Esophagus muscularis mucosa (tissue), 4 donors: ENCODE measurements around the gene KIF26B. TPM values are rescaled to one million over a fixed set of nuclear protein-coding genes. Genes with fewer than 3 reads are reported as not detected.

Experiments
- DNase-seq: peaks from one replicate; pipeline ENCODE4 v3.0.0-alpha.2; 2017; ENCODE audit errors: extremely low spot score
- H3K27ac ChIP-seq, 4 donors: fragments of 200-600 bp; sonication (generic); replicated peaks in 1 of 4; 1 replicate in 3 of 4; 2 replicates in 1 of 4; pipeline ENCODE4 v1.5.1; 2016 to 2019; ENCODE audit warnings: mild to moderate bottlenecking in 1 of 4
- H3K27me3 ChIP-seq, 4 donors: fragments of 200-600 bp; sonication (generic); one replicate each; pipeline versions ENCODE4 v1.5.1 to v1.6.0; 2016 to 2019
- H3K36me3 ChIP-seq, 4 donors: fragments of 200-600 bp; sonication (generic); one replicate each; pipeline ENCODE4 v1.5.1; 2016 to 2019
- H3K4me1 ChIP-seq, 4 donors: fragments of 200-600 bp; sonication (generic); one replicate each; pipeline ENCODE4 v1.5.1; 2016 to 2019
- H3K4me3 ChIP-seq, 4 donors: fragments of 200-600 bp; sonication (generic); 1 replicate in 2 of 4; 2 replicates in 2 of 4; pipeline ENCODE4 v1.5.1; 2016 to 2019; ENCODE audit warnings: mild to moderate bottlenecking in 4 of 4, moderate library complexity in 1 of 4
- H3K9me3 ChIP-seq, 4 donors: fragments of 200-600 bp; sonication (generic); 1 replicate in 3 of 4; 2 replicates in 1 of 4; pipeline ENCODE4 v1.5.1; 2016 to 2019
- EP300 ChIP-seq: sonication (generic); formaldehyde crosslinking; IDR thresholded peaks from one replicate; pipeline ENCODE4 v1.6.1; 2017; ENCODE audit warnings: antibody characterized with exemption
- POLR2A ChIP-seq: fragments of 450-650 bp; IDR thresholded peaks from one replicate; pipeline ENCODE4 v1.6.1; 2017; ENCODE audit warnings: antibody characterized with exemption, moderate library complexity, mild to moderate bottlenecking, low read depth
- POLR2AphosphoS5 ChIP-seq, 2 donors: sonication (generic); formaldehyde crosslinking; IDR thresholded peaks; one replicate each; pipeline ENCODE4 v1.6.1; 2017; ENCODE audit warnings: antibody characterized with exemption in 2 of 2
- WGBS: methylation state at CpG from one replicate; pipeline ENCODE4 v1.1.5; 2018; 5-methylcytosine and 5-hydroxymethylcytosine counted together
- intact Hi-C: fragments of 100-400 bp; cut with DNase I; formaldehyde crosslinking; loops from one replicate; pipeline ENCODE4 v1.15.1; 2023
- total RNA-seq, 4 donors: library from RNA; depleted of rRNA; stranded (reverse); fragments of >200 nt; gene quantifications; one replicate each; pipeline versions ENCODE4 v1.1.0 to v1.2.1, GENCODE V29; 2016
- TF ChIP-seq, protein P1 (sequence below), 3 experiments: fragments of 200-600 bp in 2 of 3; fragments of 450-650 bp in 1 of 3; sonication (generic) in 2 of 3; IDR thresholded peaks; one replicate each; pipeline ENCODE4 v1.5.1; 2017 to 2019; ENCODE audit warnings: antibody characterized with exemption in 3 of 3, mild to moderate bottlenecking in 2 of 3, moderate library complexity in 1 of 3

KIF26B gene
- total RNA-seq, 4 donors from 2014 or later = 0.13 to 3.7 (median 1.3) TPM

DNA sequence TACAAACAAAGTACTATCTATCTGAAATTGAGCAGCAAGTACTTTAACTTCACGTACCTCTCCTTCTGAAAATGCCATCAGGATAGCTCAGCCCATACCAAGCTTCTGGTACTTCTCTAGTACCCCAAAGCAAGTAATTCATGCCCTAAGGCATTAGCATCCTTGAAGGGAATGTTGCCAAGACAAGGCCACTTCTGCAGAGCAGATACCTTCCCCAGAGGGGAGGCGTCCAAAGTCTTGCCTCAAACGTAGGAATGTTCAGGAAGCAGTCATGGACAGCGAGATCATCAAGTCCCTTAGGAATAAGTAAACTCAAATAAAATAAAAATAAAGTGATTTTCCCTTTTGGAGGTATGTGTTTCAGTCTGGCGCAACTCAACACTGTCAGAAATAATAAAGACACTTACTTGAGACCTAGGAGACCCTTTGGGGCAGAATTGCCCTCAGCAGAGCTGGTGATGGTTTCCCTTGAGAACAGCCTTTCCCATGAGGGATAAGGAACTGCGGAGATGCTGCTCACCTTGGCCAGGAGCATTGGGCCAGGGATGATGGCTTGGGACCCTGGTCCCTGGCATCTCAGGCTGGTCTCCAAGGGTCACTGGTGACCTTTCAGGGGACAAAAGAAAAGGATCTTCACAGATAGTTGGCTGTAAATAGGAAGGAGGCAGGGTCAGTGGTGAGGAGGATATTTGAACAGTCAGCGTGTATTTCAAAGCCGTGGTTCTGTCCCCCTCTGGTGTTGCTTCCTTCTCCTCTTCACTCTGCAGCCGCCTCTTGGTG, 522.9 kb downstream of the KIF26B start:
- TF ChIP-seq POLR2AphosphoS5 (IDR thresholded peaks at IDR 0.05) (no peak), POLR2A (no peak), EP300 (no peak)
- TF ChIP-seq, protein P1, sequence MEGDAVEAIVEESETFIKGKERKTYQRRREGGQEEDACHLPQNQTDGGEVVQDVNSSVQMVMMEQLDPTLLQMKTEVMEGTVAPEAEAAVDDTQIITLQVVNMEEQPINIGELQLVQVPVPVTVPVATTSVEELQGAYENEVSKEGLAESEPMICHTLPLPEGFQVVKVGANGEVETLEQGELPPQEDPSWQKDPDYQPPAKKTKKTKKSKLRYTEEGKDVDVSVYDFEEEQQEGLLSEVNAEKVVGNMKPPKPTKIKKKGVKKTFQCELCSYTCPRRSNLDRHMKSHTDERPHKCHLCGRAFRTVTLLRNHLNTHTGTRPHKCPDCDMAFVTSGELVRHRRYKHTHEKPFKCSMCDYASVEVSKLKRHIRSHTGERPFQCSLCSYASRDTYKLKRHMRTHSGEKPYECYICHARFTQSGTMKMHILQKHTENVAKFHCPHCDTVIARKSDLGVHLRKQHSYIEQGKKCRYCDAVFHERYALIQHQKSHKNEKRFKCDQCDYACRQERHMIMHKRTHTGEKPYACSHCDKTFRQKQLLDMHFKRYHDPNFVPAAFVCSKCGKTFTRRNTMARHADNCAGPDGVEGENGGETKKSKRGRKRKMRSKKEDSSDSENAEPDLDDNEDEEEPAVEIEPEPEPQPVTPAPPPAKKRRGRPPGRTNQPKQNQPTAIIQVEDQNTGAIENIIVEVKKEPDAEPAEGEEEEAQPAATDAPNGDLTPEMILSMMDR (IDR thresholded peaks at IDR 0.05) = no peak
- 91% methylated on average over 9 of the region's 9 CpGs for WGBS
- H3K36me3 ChIP-seq = no peaks in the 10 kb centered on the region
- intact Hi-C loops = no loop called here
- DNase-seq = no peak
- H3K27me3 ChIP-seq = no peaks in the 10 kb centered on the region
- no peak overlapping the region for H3K4me3 ChIP-seq
- H3K4me1 ChIP-seq = peaks cover 0 to under 1% (median 0%) of the 10 kb centered on the region in 4 donors
- no peaks in the 10 kb centered on the region for H3K9me3 ChIP-seq
- H3K27ac ChIP-seq = no peak overlapping the region

DNA sequence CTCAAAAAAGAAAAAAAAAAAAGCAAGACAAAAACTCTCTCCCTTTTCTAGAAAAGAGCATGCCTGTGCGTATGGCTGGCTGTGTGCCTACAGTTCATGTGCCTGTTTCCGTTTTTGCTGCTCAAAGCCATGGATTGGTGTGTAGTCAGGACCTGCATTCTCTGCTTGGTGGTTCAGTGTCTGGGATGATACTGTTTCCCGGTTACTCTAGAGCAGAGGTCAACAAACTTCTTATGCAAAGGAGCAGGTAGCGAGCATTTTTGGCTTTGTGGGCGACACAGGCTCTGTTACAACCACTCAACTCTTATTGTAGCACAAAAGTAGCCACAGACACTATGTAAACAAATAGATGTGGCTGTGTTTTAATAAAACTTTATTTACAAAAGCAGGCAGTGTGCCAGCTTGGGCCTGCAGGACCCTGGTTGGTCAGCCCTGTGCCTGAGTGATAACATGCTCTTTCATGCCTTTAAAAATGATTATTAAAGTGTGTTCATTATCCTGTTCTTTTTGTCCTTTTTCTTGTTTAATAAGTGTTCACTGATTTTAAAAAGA, 524.2 kb downstream of the KIF26B start:
- Histone ChIP-seq H3K36me3 (no peaks in the 10 kb centered on the region), H3K9me3 (no peaks in the 10 kb centered on the region), H3K27ac (no peak overlapping the region), H3K4me3 (no peak overlapping the region), H3K27me3 (no peaks in the 10 kb centered on the region), H3K4me1 (peaks cover 11 to 13% (median 12%) of the 10 kb centered on the region in 4 donors)
- no peak for DNase-seq
- intact Hi-C loops = no loop called here
- 84% methylated on average over 5 of the region's 5 CpGs for WGBS
- TF ChIP-seq EP300 = no peak
- TF ChIP-seq POLR2A = no peak
- TF ChIP-seq POLR2AphosphoS5 (IDR thresholded peaks at IDR 0.05) = no peak
- TF ChIP-seq, protein P1 (IDR thresholded peaks at IDR 0.05) = no peak

DNA sequence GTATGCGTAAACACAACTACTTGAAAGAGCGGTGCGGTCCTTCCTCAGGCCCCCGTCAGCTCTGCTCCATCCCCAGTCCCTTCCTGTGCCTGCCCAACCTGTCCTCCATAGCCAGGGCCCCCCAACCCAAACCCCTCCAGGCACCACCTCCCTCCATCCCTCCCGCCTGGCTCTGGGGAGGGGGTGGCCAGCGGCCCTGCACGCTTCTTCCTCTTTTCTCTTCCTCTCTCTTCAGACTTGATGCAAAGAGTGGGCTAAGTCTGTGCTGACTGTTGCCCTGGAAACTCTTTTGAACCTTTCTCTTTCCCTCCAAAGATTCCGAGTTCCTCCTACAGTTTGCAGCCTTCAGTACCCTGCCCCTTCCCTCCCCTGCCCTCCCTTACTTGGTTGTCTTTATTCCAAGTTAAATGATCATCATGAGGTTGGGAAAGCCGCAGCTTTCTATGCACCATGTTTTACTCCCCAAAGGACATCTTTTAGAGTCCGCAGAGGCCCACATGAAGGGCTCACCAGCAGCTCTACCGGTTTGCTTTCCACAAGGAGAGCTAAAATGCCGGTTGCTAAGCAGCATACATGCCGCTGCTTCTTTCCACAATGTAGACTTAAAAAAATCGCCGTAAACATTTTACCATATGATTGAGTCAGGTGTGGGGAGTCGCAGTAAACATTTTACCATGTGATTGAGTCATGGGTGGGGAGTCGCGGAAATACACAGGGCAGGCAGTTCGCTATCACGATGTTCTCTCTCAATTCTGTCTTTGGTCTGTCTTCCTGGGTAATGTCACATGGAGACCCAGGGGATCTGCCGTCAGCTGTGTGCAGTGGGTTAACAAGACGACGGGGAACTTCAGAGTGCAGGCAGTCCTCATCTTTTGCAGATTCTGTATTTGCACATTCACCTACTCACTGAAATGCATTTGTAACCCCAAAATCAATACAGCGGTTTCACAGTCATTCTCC, 525.3 kb downstream of the KIF26B start:
- no peak for DNase-seq

More for the DNA sequence above, 525.3 kb downstream of the KIF26B start:
- H3K27ac ChIP-seq = no peak overlapping the region
- no peaks in the 10 kb centered on the region for H3K36me3 ChIP-seq
- WGBS = 90% methylated on average over 24 of the region's 24 CpGs
- intact Hi-C loops = no loop called here
- no peaks in the 10 kb centered on the region for H3K27me3 ChIP-seq
- no peaks in the 10 kb centered on the region for H3K9me3 ChIP-seq
- no peak for TF ChIP-seq POLR2A
- TF ChIP-seq, protein P1 (IDR thresholded peaks at IDR 0.05) = no peak
- TF ChIP-seq POLR2AphosphoS5 (IDR thresholded peaks at IDR 0.05) = no peak
- TF ChIP-seq EP300 = no peak
- H3K4me1 ChIP-seq = peaks cover 12 to 18% (median 16%) of the 10 kb centered on the region in 4 donors
- no peak overlapping the region for H3K4me3 ChIP-seq
